ENCODE data around the gene OVOL2.

The OVOL2 gene

DNA sequence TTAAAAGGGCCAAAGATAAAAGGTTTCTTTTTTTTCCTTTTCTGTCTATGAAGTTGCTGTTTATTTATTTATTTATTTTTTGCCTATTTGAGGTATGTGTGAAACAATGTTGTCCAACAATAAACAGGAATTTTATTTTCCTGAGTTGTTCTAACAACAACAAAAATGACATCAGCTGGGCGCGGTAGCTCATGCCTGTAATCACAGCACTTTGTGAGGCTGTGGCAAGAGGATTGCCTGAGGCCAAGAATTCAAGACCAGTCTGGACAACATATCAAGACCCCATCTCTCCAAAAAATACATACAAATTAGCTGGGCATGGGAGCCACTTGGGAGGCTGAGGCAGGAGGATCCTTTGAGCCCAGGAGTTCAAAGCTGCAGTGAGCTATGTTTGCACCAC lies 44.8 kb downstream of the OVOL2 start:
- no peak for DNase-seq (ENCODE audit: low read depth)

DNA sequence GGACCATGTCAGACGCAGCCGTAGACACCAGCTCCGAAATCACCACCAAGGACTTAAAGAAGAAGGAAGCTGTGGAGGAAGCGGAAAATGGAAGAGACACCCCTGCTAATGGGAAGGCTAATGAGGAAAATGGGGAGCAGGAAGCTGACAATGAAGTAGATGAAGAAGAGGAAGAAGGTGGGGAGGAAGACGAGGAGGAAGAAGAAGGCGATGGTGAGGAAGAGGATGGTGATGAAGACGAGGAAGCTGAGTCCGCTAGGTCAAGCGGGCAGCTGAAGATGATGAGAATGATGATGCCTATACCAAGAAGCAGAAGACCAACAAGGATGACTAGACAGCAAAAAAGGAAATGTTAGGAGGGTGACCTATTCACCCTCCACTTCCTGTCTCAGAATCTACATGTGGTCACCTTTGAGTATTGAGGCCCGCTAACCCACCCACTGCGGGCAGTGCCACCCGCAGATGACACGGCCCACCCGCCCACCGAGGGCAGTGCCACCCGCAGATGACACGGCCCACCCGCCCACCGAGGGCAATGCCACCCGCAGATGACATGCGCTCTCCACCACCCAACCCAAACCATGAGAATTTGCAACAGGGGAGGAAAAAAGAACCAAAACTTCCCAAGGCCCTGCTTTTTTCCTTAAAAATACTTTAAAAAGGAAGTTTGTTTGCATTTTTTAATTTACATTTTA lies 45.6 kb downstream of the OVOL2 start:
- no peak for DNase-seq (ENCODE audit: low read depth)

DNA sequence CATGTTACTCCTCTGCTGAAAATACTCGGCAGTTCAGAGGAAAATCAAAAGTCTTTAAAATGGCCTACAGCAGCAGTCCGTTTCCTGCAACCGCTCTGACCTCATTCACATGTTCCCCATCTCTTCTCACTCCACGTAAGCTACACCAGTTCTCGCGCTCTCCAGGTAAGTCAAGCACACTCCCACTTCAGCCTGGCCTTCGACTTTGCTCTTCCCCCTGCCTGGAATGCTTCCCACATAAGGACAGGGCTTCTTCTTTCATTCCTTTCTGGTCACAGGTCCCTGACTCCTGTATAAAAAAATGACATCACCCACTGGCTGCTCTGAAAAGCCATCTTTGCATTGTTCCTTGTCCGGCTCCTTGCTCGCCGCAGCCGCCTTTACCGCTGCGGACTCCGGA lies 46.2 kb downstream of the OVOL2 start:
- no peak for DNase-seq (ENCODE audit: low read depth)

DNA sequence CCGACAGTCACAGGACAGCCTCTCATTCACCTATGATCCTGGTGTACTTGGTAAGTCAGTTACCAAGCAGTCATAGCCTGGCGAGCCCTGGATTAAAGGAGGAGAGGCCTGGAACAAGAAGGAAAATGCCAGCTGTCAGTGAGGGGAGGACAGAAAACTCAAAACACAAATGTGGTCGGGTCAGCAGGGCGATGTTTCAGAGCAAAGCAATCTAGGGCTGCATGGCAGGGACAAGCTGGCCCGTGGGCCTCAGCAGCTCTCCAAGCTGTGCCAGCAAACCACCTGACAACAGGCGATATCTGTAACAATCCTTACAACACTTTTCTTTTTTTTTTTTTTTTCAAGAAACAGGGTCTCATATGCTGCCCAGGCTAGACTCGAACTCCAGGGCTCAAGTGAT lies 48.6 kb downstream of the OVOL2 start:
- DNase-seq (ENCODE audit: low read depth), result no peak

DNA sequence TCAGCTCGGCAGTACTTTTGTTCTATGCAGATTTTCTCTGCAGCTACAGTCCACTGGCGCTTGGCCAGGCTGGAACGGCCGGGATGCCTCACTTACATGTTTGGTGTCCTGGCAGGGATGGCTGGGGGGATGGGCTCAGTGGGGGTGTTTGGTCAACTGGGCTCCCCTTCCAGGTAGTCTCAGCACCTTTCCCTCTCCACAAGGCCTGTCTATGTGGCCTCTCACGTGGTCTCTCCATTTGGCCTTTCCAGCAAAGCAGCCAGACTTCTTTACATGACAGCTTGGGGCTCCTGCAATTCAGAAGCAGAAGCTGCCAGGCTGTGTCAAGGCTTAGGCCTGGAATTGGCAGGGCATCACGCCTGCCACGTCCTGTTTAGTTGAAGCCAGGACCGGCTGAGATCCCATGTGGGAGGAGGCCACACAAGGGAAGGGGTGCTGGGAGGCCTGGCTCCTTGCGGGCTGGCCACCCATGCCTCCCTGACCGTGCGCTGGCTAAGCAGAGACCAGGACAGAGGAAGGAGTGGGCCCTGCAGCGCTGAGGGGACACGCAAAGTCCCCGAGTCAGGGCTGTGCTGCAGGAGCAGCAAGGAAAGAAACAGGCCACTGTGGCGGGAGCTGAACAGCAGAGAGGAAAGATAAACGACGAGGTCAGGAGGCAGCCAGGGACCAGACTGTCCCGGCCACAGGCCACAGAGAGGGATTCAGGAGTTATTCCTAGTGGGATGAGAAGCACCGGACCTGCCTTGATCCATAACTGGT lies 50.0 kb downstream of the OVOL2 start:
- DNase-seq (ENCODE audit: low read depth), result no peak

DNA sequence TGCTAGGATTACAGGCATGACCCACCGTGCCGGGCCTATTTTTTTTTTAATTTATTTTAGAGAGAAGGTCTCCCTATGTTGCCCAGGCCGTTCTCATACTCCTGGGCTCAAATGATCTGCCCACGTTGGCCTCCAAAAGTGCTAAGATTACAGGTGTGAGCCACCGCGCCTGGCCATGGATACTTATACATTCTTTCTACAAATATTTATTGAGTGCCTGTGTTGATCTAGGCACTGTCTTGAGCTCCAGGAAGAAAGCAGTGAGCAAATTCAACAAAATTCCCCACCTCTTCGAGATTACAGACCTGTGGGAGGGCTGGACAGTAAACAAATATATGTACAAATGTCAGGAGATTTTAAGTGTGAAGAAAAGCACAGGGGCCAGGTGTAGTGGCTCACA lies 51.0 kb downstream of the OVOL2 start:
- no peak for DNase-seq (ENCODE audit: low read depth)

DNA sequence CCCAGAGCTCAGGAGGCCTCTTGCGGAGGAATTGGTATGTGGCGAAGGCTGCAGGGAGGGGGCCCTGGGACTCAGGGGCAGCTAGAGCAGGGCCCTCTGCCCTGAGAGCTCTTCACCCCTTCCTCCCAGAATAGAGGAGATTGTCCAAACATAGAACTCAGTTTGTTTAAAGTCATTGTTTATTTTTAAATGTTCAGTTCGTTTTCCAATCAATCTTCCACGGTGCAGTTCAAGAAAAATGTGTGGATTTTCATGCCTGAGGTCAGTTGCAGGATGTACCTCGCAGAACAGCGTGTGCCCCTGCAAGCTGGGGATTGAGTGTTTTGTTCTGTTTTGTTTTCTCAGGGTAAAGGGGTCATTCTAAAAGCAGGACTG lies 51.7 kb downstream of the OVOL2 start:
- DNase-seq (ENCODE audit: low read depth), result no peak

DNA sequence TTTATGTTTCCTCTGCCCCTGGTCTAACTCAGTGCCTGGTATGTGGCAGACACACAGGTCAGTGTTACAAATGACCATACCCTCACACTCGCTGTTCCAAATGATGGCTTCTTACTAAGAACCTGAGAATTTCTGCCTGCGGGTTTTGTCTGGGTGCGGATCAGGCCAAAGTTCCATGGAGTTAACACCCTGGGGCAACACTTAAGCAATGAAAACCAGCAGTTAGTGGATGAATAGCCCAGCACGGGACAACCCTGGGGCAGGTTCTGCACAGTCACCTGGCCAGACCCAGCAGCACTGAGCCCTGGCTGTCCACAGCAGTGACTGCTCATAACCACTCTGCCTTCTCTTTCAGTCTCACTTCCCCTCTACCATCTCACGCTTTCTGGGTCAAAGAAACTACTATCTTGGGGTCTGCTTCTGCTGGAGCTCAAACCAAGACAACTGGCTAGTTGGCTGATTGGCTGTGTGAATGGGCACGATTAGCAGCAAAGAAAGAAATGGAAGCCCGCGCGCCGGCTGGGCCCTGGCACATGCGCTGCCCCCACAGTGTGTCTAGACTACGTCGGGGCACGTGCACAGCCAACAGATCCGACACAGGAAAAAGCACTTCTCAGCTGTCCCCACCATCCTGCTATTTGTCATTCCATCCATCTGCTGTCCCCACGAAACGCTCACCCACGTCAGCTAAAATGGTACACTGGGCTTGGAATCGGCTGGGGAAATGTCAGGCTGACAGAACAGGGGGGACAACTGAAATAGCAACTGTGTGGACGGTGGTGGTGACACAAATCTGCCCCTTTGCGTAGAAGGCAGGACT lies 52.3 kb downstream of the OVOL2 start:
- DNase-seq (ENCODE audit: low read depth), result no peak

DNA sequence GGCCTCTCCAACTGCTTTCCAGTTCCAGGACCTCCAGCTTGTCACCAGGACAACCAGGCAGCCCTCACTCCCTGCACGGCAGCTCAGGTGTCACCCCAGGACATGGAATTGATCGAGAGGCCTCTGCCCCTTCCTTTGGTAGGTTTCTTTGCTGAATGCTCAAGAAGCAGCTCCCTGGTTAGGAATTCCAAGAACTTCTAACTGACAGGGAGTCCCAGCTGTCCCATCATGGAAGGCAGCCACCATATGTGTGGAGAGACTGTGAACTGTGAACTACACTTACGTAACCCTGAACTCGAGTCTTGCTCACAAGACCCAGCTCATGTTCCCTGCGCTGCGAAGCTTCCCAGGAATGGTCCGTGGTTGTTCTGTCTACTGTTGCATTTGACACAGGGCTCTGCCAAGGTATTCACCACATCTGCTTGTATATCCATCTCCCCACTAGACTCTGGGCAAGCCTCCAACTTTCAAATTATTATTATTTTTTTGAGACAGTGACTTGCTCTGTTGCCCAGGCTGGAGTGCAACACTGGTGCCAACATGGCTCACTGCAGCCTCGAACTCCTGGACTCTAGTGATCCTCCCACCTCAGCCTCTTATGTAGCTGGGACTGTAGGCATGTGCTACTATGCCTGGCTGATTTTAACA lies 53.2 kb downstream of the OVOL2 start:
- no peak for DNase-seq (ENCODE audit: low read depth)

DNA sequence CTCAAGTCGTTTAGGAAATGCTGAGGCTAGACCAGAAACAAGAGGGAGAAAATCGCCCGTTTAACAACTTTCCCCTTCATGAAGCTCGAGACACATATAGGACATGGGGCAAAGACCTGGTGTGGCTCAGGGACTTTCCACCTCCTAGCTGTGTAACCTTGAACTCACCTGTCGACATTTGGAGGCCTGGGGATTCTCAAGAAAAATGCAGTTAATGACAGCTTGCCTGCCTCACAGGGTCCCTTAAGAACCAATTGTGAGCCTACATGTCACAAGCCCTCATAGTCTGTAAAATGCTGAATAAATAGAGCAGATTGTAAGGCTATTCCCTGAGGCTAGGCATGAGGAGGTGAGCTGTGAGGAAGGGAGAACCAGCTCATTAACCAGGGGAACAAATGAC lies 53.8 kb downstream of the OVOL2 start:
- DNase-seq (ENCODE audit: low read depth), result no peak

DNA sequence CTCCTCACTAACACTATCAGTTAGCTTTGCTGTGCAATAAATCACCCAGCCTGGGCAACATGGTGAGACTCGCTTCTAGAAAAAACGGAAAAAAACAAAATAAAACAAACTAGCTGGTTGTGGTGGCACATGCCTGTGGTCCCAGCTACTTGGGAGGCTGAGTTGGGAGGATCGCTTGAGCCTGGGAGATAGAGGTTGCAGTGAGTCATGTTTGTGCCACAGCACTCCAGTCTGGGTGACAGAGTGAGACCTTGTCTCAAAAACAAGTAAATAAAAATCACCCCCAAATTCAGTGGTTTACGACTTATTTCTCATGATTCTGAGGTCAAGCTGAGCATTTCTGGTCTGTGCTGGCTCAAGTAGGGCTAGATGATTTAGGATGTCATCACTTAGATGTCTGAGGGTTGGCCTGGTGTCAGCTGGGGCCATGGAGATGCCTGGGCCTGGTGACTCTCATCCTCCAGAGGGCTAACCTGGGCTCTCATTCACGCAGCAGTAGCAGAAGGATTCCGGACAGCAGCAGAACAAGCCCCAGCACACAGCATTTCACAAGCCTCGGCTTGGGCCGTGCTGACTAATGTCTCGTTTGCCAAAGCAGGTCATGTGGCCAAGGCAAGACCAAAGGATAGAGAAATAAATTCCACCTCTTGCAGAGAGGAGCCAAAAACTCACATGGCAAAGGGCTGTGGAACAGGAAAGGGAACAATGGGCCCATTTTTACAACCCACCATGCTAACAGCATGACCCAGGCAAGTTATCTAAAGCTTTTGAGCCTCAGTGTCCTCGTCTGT lies 56.4 kb downstream of the OVOL2 start:
- peak; percentile 21 for DNase-seq (ENCODE audit: low read depth)

DNA sequence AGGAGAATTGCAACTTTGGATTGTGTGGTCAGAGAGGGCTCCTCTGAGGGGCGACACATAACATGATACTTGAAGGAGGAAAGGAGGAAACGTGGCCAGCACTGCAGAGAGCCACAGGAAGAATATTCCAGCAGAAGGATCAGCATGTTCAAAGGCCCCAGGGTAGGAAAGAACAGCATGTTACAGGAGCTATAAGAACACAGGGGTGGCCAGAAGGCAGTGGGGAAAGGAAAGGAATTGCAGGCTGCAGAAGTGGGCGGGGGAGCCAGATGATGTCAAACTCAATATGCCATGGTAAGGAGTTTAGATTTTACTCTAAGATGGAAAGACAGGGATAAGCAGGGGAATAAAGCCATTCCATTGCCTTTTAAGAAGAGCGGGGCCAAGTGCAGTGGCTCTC lies 58.1 kb downstream of the OVOL2 start:
- no peak for DNase-seq (ENCODE audit: low read depth)

DNA sequence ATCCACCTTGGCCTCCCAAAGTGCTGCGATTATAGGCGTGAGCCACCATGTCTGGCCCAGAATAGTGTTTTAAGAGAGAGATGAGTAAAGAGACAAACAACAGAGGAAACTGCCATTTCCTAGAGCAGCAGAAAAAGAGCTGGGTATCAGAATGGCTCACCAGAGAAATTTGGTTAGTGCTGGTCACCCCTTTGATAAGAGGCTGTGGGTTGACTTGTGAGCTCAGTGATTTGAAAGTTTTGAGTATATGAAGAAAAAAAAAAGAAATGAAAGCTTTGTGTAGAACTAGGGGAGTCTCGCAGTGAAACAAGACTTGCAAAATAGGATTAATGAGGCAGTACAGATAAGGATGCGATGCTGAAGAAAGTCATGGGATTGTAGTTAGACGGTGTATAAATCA lies 59.3 kb downstream of the OVOL2 start:
- no peak for DNase-seq (ENCODE audit: low read depth)

DNA sequence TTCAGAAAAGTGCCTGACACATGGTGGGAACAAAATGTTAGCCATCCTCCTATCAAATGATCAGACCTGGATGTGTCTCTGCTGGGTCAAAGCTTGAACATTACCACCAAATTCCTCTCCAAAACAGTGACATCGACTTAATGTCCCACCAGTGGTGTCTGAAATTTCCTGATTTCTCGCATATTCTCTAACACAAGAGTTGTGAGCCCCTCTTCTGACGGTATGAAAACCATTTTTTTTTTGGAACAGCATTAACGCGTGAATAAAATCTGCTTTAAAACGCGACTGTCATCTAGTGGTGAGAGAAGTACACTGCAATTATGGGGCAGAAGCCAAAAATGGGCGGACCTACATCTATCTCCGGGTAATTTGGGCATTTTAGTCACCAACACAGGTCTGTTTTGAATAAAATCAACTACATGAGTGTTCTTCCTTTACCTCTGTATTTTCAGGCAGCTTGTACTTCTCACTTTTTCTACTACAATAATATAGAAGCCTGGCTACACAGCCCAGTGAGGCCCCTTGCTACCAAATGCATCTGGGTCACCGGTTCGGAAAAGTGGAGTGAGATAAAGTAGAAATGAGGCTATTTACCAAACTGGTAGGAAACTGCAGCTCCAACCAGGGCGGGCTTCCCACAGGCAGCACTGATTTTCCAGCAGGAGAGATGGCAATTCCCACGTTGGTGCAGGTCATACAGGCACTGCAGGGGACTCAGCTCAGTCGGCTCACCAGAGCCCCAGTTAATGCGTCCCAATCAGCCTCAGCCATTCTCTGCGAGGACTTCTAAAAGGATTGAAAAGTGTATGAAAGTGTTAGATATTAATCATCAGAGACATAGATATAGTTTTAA lies 61.5 kb downstream of the OVOL2 start:
- peak; percentile 77 for DNase-seq (ENCODE audit: low read depth)

DNA sequence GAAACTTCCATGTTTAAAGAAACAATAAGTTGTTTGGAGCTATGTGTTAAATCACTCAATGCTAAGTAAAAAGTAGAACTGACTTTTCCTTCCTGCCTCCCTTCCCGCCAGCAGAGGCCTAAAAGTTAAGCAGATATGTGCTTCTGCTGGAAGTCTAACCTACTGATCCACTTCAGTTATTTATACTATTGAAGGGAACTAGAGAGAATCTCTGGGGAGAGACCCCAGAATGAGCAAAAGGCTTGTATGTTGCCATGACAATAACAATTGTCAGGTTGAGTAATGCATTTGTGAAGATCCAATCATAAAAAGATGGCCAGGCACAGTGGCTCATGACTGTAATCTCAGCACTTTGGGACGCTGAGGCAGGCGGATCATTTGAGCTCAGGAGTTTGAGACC lies 64.2 kb downstream of the OVOL2 start:
- DNase-seq (ENCODE audit: low read depth), result no peak

DNA sequence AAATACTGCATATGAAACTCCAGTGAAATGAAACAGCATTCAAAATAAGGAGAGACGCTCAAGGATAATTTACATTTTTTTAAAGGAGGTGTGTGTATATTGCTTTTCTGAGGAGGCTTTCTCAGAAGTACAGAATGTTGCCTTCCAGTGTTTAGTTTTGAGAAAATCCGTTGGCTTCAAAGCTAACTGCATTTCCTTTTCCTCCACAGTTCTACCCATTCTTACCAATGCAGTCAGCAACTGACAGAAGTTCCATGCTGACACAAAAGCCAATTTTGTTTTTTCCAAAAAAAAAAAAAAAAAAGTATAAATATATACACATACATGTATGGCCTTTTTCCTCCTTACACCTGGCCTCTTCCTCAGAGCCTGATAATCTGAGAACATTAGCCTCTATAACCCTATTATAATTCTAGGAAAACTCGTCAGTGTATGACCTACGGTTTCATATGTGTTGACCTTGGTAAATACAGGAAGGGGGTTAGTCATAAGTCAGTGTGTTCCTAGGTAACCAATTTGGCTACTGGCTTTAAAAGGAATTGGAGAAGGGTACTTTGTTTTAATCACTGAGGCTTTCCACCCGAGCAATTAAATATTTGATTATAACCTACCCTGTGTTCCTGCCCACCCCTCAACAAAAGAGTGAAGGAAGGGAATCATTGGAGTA lies 64.7 kb downstream of the OVOL2 start:
- peak; percentile 57 for DNase-seq (ENCODE audit: low read depth)

DNA sequence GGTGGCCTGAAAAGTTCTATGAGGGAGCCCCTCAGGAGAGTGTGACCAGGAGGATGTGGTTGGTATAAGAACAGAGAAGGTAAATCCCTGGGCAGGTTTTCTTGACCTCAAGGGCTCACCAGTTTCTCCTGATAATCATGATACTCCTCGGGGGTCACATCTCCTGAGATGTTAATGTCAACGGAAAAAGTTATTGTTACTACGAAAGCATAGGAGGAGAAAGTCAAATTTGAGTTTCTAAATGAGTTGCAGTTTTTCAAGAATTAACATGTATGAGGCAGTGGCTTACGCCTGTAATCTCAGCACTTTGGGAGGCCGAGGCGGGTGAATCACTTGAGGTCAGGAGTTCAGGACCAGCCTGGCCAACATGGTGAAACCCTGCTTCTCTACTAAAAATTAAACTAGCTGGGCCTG lies 65.5 kb downstream of the OVOL2 start:
- peak; percentile 25 for DNase-seq (ENCODE audit: low read depth)

DNA sequence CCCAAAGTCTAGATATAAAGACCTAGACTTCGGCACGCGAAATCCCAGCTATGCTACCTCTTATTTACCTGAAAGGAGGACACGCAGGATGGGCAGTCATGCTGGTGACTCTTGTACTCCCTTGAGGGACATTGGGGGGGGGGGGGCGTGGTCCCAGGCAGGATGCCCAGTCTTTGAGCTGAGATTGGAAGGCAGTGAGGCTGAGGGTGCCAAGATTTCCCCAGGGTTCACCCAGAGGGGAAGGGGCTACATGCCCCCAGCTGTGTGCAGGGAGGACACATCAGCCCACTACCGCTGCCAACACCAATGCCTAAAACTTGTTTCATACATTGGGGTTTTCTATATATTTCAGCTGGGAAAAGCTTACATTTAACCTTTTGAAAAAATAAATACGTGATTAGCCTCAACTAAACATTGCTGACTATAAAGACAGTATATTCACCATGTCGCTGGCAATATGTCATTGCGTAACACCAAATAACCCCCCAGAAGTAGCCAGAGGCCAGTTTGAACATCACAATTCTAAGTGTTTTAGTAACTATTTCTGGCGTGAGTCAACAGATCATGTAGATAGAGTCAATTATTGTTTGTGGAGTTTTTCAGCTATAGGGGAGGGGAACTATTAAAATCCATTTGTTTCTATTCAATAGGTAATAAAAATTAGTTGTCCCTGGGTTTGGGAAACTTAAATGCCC lies 67.3 kb downstream of the OVOL2 start:
- peak; percentile 70 for DNase-seq (ENCODE audit: low read depth)

DNA sequence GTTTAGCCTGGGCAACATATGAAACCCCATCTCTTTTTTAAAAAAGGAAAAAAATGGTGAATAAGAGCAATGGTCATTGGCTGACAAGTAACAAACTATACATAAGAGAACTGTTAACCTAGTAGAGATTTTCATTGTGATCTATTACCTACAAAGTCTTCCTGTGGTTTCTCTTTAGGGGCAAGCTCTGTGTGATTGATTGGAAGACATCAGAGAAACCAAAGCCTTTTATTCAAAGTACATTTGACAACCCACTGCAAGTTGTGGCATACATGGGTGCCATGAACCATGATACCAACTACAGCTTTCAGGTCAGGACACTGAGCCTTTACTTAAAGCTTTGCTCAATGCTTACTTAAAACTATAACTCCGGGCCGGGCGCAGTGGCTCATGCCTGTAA lies 69.7 kb downstream of the OVOL2 start:
- DNase-seq (ENCODE audit: low read depth), result no peak

Data from ELR (cell line).